Neural progenitor cell (in vitro differentiated cells): Measurements from ENCODE around the gene NOTCH3.

ENCODE experiments used
- CTCF ChIP-seq: fragments of 200-600 bp; sonication (generic); IDR thresholded peaks from 2 replicates; pipeline ENCODE4 v1.5.1; 2017; ENCODE audit warnings: antibody characterized with exemption, mild to moderate bottlenecking
- EZH2 ChIP-seq: fragments of 200-600 bp; sonication (generic); IDR thresholded peaks from 2 replicates; pipeline ENCODE4 v1.6.1; 2017; ENCODE audit warnings: antibody characterized with exemption, mild to moderate bottlenecking, moderate library complexity

- TF ChIP-seq CTCF = no peak
- no peak for TF ChIP-seq EZH2
These were observed 9.6 kb upstream of the NOTCH3 start for GRCh38 chr19:15210323-15210781.
